IPS-18a (cell line): ENCODE data around the gene NFS1.
"Not testable (repeated sequence)": the region's sequence is repeated elsewhere in the genome, so short reads cannot be mapped to it uniquely, and the experiment has no call there.

ENCODE experiments used
- H3K27ac ChIP-seq: one replicate; pipeline ENCODE4 v1.5.1; 2013; ENCODE audit warnings: low read length
- H3K27me3 ChIP-seq: one replicate; pipeline ENCODE4 v1.6.1; 2013; ENCODE audit warnings: mild to moderate bottlenecking, low read length; ENCODE audit not compliant: control insufficient read depth, insufficient read depth
- H3K36me3 ChIP-seq: one replicate; pipeline ENCODE4 v1.6.1; 2013; ENCODE audit warnings: low read depth, low read length; ENCODE audit not compliant: control insufficient read depth
- H3K4me1 ChIP-seq: one replicate; pipeline ENCODE4 v1.6.1; 2013; ENCODE audit warnings: low read depth, low read length; ENCODE audit not compliant: control insufficient read depth
- H3K4me3 ChIP-seq: one replicate; pipeline ENCODE4 v1.5.1; 2013; ENCODE audit warnings: low read length
- H3K9ac ChIP-seq: one replicate; pipeline ENCODE4 v1.6.1; 2013; ENCODE audit warnings: mild to moderate bottlenecking, low read length, moderate library complexity
- H3K9me3 ChIP-seq: one replicate; pipeline ENCODE4 v1.6.1; 2013; ENCODE audit warnings: low read depth, low read length; ENCODE audit not compliant: control insufficient read depth

The NFS1 gene

DNA sequence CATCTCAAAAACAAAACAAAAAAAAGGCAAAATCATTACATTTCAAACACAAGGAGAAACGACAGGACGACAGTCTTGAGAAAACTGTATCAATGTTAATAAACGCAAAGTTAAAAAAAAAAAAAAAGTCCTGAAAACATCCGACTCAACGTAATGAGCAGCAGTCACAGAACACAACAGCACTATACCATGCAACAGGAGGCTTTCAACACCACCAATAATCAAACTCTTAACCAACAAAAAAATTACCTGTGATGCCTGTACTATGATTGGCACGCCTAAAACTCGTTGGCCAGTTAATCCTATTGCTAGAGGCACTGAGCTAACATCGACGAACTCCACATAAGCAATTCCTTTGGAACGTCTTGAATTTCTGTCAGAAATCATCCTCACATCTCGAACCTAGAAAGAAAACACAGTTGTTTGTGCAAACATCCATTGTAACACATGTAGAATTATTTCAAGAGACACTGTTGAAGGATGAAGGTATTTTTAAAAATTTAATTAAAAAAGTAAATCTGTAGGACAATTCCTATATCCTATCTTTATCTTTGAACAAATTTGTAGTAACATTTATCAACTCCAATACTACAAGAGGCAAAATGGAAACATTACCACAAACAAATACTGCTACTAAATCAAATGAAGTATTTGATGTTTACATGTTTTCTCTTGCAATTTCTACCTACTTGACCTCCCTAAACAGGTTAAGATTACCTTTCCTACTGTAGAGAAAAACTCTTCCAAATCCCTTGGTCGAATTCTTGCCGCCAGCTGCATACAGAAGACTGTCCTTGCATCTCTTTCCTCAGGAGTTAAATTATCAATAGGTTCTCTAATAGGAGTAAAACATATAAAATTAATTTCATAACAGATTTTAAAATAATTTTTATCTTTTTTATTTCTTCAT, 25.4 kb upstream of the NFS1 start:
- no peak overlapping the region for H3K4me3 ChIP-seq
- peaks cover 96% of the 10 kb centered on the region for H3K36me3 ChIP-seq
- H3K27ac ChIP-seq: no peak overlapping the region
- H3K27me3 ChIP-seq: no peaks in the 10 kb centered on the region
- H3K4me1 ChIP-seq: no peaks in the 10 kb centered on the region
- H3K9me3 ChIP-seq: no peaks in the 10 kb centered on the region
- H3K9ac ChIP-seq: no peak overlapping the region

DNA sequence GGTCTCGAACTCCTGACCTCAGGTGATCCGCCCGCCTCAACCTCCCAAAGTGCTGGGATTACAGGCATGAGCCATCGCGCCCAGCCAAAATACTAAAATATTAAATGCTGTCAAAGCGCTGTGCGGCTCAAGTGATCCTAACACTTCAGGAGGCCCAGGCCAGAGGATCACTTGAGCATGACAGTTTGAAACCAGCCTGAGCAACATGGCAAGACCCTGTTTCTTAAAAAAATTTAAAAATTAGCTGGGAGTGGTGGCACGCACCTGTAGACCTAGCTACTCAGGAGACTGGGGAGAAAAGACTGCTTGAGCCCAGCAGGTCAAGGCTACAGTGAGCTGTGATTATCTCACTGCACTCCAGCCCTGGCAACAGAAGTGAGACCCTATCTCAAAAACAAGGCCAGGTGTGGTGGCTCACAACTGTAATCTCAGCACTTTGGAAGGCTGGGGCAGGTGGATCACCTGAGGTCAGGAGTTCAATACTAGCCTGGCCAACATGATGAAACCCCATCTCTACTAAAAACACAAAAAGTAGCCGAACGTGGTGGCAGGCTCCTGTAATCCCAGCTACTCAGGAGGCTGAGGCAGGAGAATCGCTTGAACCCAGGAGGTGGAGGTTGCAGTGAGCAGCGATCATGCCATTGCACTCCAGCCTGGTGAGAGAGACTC, 24.6 kb upstream of the NFS1 start:
- H3K4me1 ChIP-seq, H3K27me3 ChIP-seq, H3K9me3 ChIP-seq, H3K27ac ChIP-seq, H3K4me3 ChIP-seq, H3K9ac ChIP-seq: not testable (repeated sequence)
- peaks cover 96% of the 10 kb centered on the region for H3K36me3 ChIP-seq

- H3K27ac ChIP-seq, H3K4me3 ChIP-seq, H3K27me3 ChIP-seq, H3K4me1 ChIP-seq, H3K9me3 ChIP-seq, H3K9ac ChIP-seq: not testable (repeated sequence)
- peaks cover 96% of the 10 kb centered on the region for H3K36me3 ChIP-seq
Measured at GRCh38 chr20:35723275-35723639, 24.1 kb upstream of the NFS1 start.

DNA sequence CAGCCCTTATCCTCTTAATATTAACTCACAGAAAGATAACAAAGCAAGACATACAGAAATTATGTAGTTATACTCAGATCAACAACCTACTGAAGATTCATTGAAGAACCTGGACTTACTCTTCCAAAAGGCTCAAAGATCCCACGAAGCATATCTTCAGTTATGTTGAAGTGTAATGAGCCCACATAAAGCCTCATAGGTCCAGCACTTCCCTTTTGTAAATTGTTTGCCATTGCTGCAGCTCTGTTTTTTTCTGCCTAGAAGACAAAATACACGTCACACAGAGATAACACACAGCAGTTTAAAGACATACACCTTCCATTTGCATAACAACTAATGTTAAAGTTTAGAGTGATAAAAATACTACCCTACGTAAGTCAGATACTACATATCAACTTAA, 22.5 kb upstream of the NFS1 start:
- no peak overlapping the region for H3K4me3 ChIP-seq
- peaks cover 97% of the 10 kb centered on the region for H3K36me3 ChIP-seq
- no peaks in the 10 kb centered on the region for H3K4me1 ChIP-seq
- H3K9me3 ChIP-seq: no peaks in the 10 kb centered on the region
- H3K27ac ChIP-seq: no peak overlapping the region
- no peaks in the 10 kb centered on the region for H3K27me3 ChIP-seq
- no peak overlapping the region for H3K9ac ChIP-seq

DNA sequence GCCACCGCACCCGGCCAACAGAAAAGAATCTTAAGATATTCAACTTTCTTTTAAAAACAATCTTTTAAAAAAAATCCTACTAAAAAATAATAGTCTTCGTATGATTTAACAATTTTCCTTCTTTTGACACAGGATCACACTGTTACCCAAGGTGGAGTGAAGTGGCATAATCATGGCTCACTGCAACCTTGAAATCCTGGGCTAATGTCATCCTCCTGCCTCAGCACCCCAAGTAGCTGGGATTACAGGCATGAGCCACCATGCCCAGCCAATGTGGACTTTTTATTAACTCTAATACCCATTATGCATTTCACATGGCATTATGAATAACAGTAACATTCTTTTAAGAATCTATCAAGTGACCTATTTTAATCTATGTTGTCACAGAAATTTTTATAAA, 22.1 kb upstream of the NFS1 start:
- Histone ChIP-seq H3K4me3 (no peak overlapping the region), H3K27me3 (no peaks in the 10 kb centered on the region), H3K36me3 (peaks cover 97% of the 10 kb centered on the region), H3K4me1 (no peaks in the 10 kb centered on the region), H3K27ac (no peak overlapping the region), H3K9me3 (no peaks in the 10 kb centered on the region), H3K9ac (no peak overlapping the region)

DNA sequence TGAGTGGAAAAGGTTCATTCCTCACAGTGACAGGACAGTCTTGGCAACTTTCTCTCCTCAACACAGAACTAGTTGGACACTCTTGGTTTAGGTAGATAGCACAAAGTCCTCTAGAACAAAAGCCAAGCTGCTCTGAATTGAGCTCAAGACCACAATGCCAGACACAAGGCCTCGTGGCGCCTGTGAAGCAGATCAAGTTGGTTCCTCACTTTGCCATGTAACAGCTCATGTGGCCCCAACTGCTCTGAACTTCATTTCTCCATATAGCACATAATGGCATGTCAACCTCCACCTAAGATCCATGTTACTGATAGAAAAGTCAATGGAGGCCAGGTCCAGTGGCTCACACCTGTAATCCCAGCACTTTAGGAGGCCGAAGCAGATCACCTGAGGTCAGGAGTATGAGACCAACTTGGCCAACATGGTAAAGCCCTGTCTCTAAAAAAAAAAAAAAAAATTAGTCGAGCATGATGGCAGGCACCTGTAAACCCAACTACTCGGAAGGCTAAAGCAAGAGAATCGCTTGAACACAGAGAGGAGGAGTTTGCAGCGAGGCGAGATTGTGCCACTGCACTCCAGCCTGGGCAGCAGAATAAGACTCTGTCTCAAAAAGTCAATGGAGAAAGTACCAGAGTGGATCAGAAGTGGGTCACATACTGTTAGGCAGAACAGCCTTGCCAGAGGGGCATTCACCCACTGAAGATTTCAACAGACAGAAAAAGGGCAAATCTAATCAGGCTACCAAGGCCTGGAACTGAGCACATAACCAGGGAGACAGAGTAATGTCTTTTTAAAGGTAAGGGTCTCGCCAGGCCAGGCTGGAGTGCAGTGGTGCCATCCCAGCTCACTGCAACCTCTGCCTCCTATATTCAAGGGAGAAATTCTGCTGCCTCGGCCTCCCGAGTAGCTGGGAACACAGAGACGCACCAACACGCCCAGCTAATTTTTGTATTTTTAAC, 21.3 kb upstream of the NFS1 start:
- Histone ChIP-seq H3K4me3 (no peak overlapping the region), H3K9ac (no peak overlapping the region), H3K27me3 (no peaks in the 10 kb centered on the region), H3K4me1 (no peaks in the 10 kb centered on the region), H3K36me3 (peaks cover 97% of the 10 kb centered on the region), H3K9me3 (no peaks in the 10 kb centered on the region), H3K27ac (no peak overlapping the region)

DNA sequence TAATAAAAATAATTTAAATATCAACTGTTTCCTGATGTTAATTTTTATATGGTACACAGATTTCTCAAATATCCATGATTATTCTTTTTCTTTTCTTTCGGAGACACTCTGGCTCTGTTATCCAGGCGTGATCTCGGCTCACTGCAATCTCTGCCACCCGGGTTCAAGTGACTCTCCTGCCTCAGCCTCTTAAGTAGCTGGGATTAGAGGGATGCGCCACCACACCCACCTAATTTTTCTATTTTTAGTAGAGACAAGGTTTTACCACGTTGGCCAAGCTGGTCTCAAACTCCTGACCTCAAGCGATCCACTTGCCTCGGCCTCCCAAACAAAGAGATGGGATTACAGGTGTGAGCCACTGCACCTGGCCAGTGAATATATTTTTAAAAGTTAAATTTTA, 20.6 kb upstream of the NFS1 start:
- Histone ChIP-seq H3K27ac (no peak overlapping the region), H3K4me3 (no peak overlapping the region)

GRCh38 chr20:35718972-35719635, 20.0 kb upstream of the NFS1 start:
- H3K4me3 ChIP-seq: no peak overlapping the region
- no peaks in the 10 kb centered on the region for H3K4me1 ChIP-seq
- no peaks in the 10 kb centered on the region for H3K9me3 ChIP-seq
- H3K27me3 ChIP-seq: no peaks in the 10 kb centered on the region
- H3K27ac ChIP-seq: no peak overlapping the region
- no peak overlapping the region for H3K9ac ChIP-seq
- peaks cover 97% of the 10 kb centered on the region for H3K36me3 ChIP-seq

More for the DNA sequence above, 20.6 kb upstream of the NFS1 start:
- Histone ChIP-seq H3K9ac (no peak overlapping the region), H3K36me3 (peaks cover 97% of the 10 kb centered on the region), H3K27me3 (no peaks in the 10 kb centered on the region), H3K9me3 (no peaks in the 10 kb centered on the region), H3K4me1 (no peaks in the 10 kb centered on the region)

DNA sequence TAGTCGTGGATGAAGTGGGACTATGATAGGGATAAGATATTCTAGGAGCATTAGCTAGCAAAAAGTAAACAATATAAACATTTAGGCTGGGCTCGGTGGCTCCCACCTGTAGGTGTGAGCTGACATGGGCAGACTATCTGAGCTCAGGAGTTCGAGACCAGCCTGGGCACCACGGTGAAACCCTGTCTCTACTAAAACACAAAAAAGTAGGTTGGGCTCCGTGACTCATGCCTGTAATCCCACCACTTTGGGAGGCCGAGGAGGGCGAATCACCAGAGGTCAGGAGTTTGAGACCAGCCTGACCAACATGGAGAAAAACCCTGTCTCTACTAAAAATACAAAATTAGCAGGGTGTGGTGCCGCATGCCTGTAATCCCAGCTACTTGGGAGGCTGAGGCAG, 19.2 kb upstream of the NFS1 start:
- peaks cover 97% of the 10 kb centered on the region for H3K36me3 ChIP-seq
- not testable (repeated sequence) for H3K4me1 ChIP-seq, H3K27ac ChIP-seq, H3K4me3 ChIP-seq, H3K9ac ChIP-seq, H3K9me3 ChIP-seq, H3K27me3 ChIP-seq

DNA sequence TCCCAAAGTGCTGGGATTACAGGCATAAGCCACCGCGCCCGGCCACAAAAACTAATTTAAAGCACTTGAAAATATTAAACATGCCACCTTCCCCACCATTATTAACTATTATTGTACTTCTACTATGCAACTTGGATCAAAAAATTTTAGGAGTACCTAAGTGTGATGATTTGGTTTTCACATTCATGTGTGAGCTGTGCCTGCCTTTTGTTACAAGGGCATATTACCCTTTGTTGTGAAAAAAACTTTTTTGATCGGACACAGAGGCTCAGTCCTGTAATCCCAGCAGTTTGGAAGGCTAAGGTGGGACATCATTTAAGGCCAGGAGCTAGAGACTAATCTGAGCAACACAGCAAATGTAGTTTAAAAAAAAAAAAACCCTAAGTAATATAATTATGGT, 17.2 kb upstream of the NFS1 start:
- H3K9me3 ChIP-seq: no peaks in the 10 kb centered on the region
- H3K27ac ChIP-seq: no peak overlapping the region
- no peak overlapping the region for H3K9ac ChIP-seq
- H3K36me3 ChIP-seq: peaks cover 99% of the 10 kb centered on the region
- no peak overlapping the region for H3K4me3 ChIP-seq
- no peaks in the 10 kb centered on the region for H3K4me1 ChIP-seq
- H3K27me3 ChIP-seq: no peaks in the 10 kb centered on the region

DNA sequence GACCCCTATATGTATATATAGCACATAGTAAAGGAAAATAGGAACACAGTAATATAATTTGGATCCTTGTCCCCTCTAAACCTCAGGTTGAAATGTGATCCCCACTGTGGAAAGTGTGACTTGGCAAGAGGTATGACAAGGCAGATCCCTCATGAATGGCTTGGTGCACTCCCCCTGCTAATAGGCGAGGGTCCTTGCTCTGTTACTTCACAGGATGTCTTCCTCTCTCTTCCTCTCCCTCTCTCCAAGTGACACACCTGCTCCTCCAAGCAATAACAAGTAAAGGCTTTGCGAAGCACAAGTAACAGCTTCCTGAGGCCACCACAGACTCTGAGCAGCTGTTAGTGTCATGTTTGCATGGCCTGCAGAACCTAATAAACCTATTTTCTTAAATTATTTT, 16.5 kb upstream of the NFS1 start:
- H3K36me3 ChIP-seq: peaks cover 99% of the 10 kb centered on the region

More for the DNA sequence above, 16.5 kb upstream of the NFS1 start:
- no peaks in the 10 kb centered on the region for H3K9me3 ChIP-seq
- H3K27ac ChIP-seq: no peak overlapping the region
- no peaks in the 10 kb centered on the region for H3K27me3 ChIP-seq
- no peaks in the 10 kb centered on the region for H3K4me1 ChIP-seq
- no peak overlapping the region for H3K9ac ChIP-seq
- H3K4me3 ChIP-seq: no peak overlapping the region
